Measurements from ENCODE around the gene ADAT2.
"Not testable (repeated sequence)": the region's sequence is repeated elsewhere in the genome, so short reads cannot be mapped to it uniquely, and the experiment has no call there.

ADAT2 gene

GRCh38 chr6:143450453-143451371 lies at the start of gene ADAT2, which contains the start of gene PEX3:
TSS of gene ADAT2 (minus strand) at chr6:143450695. CDS start at chr6:143450658, 37 bp downstream.
TSS of gene PEX3 (plus strand) at chr6:143450805. CDS start at chr6:143451043, 238 bp downstream.
- peak; percentile 98 for DNase-seq

DNA sequence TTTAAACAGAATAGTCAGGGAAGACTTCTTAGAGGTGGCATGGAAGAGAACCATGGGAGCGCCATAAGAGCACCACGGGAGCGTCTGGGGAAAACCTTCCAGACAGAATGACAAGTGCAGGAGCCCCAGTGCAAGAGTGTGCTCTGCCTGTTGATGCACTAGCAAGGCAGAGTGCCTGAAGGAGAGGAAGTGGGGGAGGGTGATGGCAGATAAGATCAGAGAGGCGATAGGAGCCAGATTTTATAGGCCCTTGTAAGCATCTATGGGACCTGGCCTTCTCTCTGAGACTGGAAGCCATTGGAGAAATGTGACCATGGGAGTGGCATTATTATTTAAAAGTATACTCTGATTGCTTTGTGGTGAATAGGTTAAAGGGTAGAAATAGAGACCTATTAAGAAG lies 47.9 kb upstream of the ADAT2 start:
- DNase-seq = peak; percentile 60

DNA sequence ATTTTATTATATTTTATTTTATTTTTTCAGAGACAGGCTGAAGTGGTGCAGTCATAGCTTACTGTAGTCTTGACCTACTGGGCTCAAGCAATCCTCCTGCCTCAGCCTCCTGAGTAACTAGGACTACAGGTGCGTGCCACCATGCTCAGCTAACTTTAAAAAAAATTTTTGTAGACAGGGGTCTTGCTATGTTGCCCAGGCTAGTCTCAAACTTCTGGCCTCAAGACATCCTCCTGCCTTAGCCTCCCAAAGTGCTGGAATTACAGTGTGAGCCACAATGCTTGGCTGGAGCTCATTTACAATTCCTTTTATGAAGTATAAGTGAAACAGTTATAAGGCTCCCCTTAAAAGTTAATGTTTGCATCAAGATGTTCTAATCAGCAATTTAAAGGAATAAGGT lies 46.5 kb upstream of the ADAT2 start:
- DNase-seq = no peak

- DNase-seq = no peak
Measured at GRCh38 chr6:143490775-143491174, 40.3 kb upstream of the ADAT2 start.

DNA sequence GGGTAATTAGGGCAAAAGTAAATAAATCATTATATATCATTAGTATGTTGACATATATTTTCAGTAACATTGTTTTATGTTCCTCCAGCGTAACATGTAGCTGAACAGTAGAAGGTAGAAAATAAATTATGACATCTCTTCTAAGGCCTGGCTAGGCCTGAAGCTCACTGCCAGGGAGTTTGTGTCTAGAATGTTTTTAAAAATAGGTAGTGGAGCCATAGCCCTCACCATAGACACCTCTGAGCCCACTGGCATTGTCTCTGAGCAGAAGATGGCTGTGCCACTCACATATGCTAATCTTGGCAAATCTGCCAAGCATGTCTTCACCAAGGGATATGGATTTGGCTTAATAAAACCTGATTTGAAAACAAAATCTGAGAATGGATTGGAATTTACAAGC lies 39.7 kb upstream of the ADAT2 start:
- DNase-seq = no peak

DNA sequence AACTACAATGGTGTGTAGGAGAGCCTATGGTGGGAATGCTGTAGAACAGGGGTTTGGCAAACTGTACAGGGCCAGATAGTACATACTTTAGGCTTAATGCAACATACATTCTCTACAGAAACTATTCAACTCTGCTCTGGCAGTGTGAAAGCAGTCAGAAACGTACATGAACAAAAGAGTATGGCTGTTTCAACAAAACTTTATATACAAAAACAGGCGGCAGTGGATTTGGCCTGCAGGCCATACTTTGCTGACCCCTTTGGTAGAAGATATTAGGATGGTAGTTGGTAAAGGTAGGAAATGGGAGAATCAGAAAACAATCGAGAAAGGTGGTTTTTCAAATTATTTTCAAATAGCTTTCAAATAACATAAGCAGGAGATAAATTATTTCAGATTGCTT lies 36.3 kb upstream of the ADAT2 start:
- DNase-seq = no peak

DNA sequence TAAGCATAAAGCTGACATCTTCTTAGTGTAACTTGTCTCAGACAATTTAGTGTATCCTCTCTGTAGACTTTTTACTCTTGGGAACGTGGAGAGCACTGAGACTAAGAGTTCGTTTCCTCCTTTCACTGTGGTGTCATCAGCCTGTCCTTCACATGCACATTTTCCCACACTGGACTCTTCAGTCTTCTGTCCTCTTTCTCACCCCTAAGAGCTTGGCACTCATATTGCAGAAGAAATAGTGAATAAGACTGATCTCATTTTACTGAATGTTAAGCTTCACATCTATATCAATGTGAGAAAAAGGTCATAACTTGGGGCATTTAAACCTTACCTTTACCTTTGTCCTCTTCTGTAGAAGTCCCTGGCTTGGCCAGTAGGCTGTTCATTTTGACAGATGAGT lies 35.5 kb upstream of the ADAT2 start:
- DNase-seq = no peak

GRCh38 chr6:143482593-143482992 lies 32.1 kb upstream of the ADAT2 start:
- no peak for DNase-seq

DNA sequence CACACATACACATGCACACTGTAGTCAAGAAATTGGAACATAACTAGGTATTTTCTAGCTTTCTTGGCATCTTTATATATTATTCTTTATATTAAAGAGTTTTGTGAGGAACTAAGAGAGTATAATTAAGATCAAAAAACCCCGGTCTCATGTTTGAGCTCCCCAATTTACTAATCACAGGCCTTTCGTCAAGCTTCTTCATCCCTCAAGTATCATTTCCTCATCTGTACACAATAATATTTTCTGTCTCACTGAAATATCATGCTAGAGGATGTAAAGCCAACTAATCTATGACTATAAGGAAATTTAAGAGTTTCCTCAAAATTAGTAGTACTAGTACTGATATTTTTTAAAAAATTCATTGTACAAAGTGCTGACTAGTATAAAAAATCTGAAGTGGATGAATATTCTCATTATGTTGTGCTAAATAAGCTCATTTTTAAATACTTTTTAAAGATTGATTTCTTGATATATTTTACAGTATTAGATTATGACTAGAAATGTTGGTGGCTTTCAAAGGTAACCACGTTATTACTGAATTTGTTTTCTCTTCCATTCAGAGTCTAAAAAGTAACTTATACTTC lies 28.1 kb upstream of the ADAT2 start:
- DNase-seq = no peak

DNA sequence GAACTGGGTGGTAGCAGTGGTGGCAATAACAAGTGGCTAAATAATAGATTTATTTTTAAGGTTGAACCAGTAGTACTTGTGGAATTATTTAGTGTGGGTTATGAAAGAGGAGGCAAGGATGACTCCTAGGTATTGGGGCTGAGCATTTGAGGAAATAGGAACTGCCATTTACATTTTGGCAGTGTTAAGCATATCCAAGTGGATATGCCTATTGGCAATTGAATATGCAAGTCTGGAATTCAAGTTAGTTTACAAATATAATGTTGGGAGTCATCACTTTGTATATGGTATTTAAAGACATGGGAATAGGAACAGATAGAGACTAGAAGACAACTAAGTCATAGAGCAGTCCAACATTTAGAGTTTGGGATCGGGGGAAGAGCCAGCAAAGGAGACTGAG lies 26.1 kb upstream of the ADAT2 start:
- DNase-seq = no peak

DNA sequence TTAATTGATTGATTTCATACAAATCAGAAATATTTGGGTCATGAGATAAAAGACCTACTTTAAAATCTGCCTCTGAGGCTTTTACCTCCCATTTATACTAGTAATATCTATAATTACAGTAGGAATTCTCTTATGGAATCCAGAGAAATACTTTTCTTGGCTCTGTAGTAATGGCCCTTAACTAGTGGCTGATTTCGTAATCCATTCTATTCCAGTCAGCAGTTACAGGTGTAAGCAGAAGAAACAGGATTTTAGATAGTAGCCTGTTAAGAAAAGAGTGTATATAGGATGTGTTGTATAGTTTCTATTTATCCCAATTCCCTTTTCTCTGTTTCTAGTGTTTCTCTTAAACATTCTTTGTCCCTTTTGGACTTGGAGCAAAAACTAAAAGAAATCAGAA lies 21.3 kb upstream of the ADAT2 start:
- no peak for DNase-seq

- not testable (repeated sequence) for DNase-seq
Measured at GRCh38 chr6:143468823-143469222, 18.3 kb upstream of the ADAT2 start.

DNA sequence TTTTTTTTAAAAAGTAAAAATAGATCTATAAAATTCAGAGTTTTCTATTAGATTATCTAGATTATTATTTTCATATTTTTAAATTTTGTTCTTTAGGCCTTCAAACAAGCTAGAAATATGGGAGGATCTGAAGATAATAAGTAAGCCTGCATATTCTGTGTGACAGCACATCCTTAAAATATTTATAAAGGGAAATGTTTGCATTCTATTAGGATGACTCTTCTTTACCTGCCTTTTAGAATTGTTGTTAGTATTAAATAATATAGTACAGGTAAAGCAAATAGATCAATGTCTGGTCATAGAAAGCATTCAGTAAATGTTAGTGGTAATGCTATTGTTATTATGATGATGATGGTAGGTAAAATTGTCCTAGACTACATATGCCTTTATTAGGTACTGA lies 17.5 kb upstream of the ADAT2 start:
- DNase-seq = no peak

- no peak for DNase-seq
Measured at GRCh38 chr6:143465546-143465945, 15.1 kb upstream of the ADAT2 start.

- DNase-seq = no peak
Measured at GRCh38 chr6:143457563-143458359, 7.3 kb upstream of the ADAT2 start.

DNA sequence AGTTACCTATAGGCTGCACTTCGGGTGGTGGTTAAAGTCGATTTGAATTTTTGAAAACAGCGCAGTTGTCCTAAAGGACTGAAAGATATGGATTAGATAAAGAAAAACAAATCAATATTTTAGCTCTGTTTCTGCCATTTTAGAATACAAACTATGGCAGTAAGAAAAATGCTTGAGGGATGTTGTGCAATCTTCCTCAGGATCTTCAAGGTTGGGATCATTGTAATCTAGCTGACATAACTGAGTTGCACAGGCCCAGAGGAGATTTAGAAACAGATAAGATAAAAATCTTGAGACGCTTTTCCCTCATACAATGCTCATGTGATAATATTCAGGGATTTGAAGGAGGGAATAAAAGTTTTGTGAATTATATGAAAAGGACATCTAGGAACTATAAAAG lies 1.0 kb upstream of the ADAT2 start:
- DNase-seq = peak; percentile 39

GRCh38 chr6:143449714-143450452 lies 612 bp downstream of the ADAT2 start:
- DNase-seq = peak; percentile 95

DNA sequence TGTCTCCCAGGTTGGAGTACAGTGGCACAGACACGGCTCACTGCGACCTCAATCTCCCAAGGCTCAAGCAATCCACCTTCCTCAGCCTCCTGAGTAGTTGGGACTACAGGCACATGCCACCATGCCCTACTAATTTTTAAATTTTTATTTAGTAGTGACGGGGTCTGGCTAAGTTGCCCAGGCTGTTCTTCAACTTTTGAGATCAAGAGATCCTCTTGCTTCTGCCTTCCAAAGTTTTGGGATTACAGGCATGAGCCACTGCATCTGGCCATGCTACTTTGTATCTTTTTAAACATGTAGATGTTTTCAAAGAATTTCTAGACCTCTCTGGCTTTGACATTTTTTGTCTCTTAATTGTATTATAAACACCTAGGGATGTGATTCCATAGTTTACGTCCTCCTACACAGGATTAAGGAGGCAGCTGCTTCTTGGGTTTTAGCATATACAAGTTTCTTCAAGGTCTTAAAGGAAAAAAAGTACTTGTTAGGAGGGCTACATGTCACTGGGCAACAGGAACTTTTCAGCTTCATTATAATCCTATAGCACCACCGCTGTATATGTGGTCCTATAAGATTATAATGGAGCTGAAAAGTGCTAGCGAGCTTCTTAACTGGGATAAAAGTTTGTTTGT lies 1.3 kb downstream of the ADAT2 start:
- DNase-seq = no peak

DNA sequence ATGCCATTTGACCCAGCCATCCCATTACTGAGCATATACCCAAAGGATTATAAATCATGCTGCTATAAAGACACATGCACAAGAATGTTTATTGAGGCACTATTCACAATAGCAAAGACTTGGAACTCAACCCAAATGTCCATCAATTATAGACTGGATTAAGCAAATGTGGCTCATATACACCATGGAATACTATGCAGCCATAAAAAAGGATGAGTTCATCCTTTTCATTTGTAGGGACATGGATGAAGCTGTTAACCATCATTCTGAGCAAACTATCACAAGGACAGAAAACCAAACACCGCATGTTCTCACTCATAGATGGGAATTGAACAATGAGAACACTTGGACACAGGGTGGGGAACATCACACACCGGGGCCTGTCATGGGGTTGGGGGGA lies 2.6 kb downstream of the ADAT2 start:
- DNase-seq = not testable (repeated sequence)

DNA sequence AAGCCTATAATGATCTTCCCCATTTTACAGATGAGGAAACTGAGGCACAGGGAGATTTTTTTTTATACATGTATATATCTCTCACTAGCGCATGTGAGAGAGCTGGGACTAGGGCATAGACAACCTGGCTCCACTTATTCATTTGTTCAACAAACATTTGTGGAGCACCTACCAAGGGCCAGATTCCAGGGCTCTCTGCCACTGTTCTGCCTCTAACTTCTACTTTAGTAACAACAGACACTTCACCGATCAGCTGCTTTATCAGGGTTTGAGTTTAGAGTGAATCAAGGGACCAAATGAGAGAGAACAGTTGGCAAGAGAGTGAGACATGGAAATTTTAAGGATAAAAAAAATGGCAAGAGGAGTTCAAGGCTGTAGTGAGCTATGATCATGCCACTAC lies 7.4 kb downstream of the ADAT2 start:
- no peak for DNase-seq

GRCh38 chr6:143441680-143442545 lies 8.6 kb downstream of the ADAT2 start:
- peak; percentile 48 for DNase-seq

All from hematopoietic multipotent progenitor cell treated with erythropoietin and hydrocortisone succinate and interleukin-3 and kit ligand, for 4 days (in vitro differentiated cells).